Measurements from ENCODE around the gene LRRC66. TPM values are rescaled to one million over a fixed set of nuclear protein-coding genes. Genes with fewer than 3 reads are reported as not detected.

LRRC66 gene
- polyA plus RNA-seq, 1 donor from 2014 or later: 0.45 TPM

DNA sequence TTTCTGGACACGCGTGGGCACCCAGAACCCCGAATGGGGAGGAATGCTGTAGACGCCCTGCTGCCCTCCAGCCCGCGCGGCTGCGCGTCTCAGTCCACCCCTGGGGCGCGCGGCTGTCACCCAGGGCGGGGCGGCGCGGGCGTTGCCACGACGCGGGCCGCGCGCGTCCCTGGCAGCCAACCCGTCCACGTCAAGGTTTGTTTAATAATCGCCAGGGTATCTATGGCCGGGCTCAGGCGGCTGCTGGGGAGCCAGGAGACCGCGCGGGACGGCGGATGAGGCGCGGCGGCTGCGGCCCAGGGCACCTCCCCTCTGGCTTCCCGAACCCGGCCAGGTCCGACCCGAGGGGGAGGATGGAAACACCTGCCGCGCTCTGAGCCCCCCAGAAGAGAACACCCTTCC lies 31.1 kb upstream of the LRRC66 start, which contains the start of gene SPATA18:
Gene SPATA18 (plus strand): TSS at position 92 of the 402 bp plus-strand sequence. CDS start 401 bp downstream, outside the sequence.
- Histone ChIP-seq H3K79me2 (replicated peaks; ENCODE audit: insufficient read depth, low read length) (no peaks in the 10 kb centered on the region), H3K9me2 (ENCODE audit: insufficient read depth, low read length) (no peaks in the 10 kb centered on the region), H2AFZ (ENCODE audit: low read depth, low read length) (no peak within 1 kb of the TSS), H3K36me3 (ENCODE audit: insufficient read depth, low read length) (no peaks in the 10 kb centered on the region), H3K4me3 (ENCODE audit: low read length) (peak within 1 kb of the TSS; percentile 60), H3K9me3 (ENCODE audit: low read length) (peaks cover 11% of the 10 kb centered on the region), H4K20me1 (ENCODE audit: insufficient read depth) (no peaks in the 10 kb centered on the region), H3K27me3 (ENCODE audit: insufficient read depth, low read depth, low read length) (peaks cover 27% of the 10 kb centered on the region), H3K4me2 (ENCODE audit: low read length) (no peak within 1 kb of the TSS), H3K9ac (ENCODE audit: low read length) (no peak within 1 kb of the TSS), H3K27ac (ENCODE audit: low read length) (no peak within 1 kb of the TSS), H3F3A (ENCODE audit: insufficient read depth, low read length, poor library complexity, severe bottlenecking) (no peaks in the 10 kb centered on the region)
- TF ChIP-seq, protein P1, sequence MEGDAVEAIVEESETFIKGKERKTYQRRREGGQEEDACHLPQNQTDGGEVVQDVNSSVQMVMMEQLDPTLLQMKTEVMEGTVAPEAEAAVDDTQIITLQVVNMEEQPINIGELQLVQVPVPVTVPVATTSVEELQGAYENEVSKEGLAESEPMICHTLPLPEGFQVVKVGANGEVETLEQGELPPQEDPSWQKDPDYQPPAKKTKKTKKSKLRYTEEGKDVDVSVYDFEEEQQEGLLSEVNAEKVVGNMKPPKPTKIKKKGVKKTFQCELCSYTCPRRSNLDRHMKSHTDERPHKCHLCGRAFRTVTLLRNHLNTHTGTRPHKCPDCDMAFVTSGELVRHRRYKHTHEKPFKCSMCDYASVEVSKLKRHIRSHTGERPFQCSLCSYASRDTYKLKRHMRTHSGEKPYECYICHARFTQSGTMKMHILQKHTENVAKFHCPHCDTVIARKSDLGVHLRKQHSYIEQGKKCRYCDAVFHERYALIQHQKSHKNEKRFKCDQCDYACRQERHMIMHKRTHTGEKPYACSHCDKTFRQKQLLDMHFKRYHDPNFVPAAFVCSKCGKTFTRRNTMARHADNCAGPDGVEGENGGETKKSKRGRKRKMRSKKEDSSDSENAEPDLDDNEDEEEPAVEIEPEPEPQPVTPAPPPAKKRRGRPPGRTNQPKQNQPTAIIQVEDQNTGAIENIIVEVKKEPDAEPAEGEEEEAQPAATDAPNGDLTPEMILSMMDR (IDR thresholded peaks at IDR 0.05; ENCODE audit: poor library complexity, severe bottlenecking): no peak
- TF ChIP-seq RAD21 (conservative IDR thresholded peaks at IDR 0.05): no peak
- TF ChIP-seq SMC3 (conservative IDR thresholded peaks at IDR 0.05; ENCODE audit: poor library complexity): no peak
- TF ChIP-seq EP300 (conservative IDR thresholded peaks at IDR 0.05; ENCODE audit: poor library complexity, severe bottlenecking): no peak
- TF ChIP-seq MXI1 (conservative IDR thresholded peaks at IDR 0.05; ENCODE audit: poor library complexity, severe bottlenecking): no peak
- TF ChIP-seq, protein P2, sequence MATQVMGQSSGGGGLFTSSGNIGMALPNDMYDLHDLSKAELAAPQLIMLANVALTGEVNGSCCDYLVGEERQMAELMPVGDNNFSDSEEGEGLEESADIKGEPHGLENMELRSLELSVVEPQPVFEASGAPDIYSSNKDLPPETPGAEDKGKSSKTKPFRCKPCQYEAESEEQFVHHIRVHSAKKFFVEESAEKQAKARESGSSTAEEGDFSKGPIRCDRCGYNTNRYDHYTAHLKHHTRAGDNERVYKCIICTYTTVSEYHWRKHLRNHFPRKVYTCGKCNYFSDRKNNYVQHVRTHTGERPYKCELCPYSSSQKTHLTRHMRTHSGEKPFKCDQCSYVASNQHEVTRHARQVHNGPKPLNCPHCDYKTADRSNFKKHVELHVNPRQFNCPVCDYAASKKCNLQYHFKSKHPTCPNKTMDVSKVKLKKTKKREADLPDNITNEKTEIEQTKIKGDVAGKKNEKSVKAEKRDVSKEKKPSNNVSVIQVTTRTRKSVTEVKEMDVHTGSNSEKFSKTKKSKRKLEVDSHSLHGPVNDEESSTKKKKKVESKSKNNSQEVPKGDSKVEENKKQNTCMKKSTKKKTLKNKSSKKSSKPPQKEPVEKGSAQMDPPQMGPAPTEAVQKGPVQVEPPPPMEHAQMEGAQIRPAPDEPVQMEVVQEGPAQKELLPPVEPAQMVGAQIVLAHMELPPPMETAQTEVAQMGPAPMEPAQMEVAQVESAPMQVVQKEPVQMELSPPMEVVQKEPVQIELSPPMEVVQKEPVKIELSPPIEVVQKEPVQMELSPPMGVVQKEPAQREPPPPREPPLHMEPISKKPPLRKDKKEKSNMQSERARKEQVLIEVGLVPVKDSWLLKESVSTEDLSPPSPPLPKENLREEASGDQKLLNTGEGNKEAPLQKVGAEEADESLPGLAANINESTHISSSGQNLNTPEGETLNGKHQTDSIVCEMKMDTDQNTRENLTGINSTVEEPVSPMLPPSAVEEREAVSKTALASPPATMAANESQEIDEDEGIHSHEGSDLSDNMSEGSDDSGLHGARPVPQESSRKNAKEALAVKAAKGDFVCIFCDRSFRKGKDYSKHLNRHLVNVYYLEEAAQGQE (IDR thresholded peaks at IDR 0.05; ENCODE audit: borderline replicate concordance): no peak
- TF ChIP-seq EZH2 (IDR thresholded peaks at IDR 0.05; ENCODE audit: borderline replicate concordance, insufficient read depth, low read length, poor library complexity, severe bottlenecking): no peak
- no peak for TF ChIP-seq POLR2AphosphoS5 (IDR thresholded peaks at IDR 0.05)
- no peak for TF ChIP-seq TAF1 (IDR thresholded peaks at IDR 0.05; ENCODE audit: low read depth)

DNA sequence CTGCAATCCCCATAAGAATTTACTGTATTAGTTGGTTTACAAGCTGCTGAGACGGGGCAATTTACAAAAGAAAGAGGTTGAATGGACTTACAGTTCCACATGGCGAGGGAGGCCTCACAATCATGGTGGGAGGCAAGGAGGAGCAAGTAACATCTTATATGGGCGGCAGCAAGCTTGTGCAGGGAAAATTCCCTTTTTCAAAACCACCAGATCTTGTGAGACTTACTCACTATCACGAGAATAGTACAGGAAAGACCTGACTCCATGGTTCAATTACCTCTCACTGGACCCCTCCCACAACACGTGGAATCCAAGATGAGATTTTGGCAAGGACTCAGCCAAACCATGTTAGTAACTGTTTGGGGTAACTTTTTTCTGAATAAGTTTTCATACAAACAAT lies 29.1 kb upstream of the LRRC66 start:
- Histone ChIP-seq H3K9me3 (ENCODE audit: low read length) (peaks cover 11% of the 10 kb centered on the region), H3K79me2 (replicated peaks; ENCODE audit: insufficient read depth, low read length) (no peaks in the 10 kb centered on the region), H4K20me1 (ENCODE audit: insufficient read depth) (no peaks in the 10 kb centered on the region), H2AFZ (ENCODE audit: low read depth, low read length) (no peak overlapping the region), H3K27ac (ENCODE audit: low read length) (no peak overlapping the region), H3K9me2 (ENCODE audit: insufficient read depth, low read length) (no peaks in the 10 kb centered on the region), H3K27me3 (ENCODE audit: insufficient read depth, low read depth, low read length) (peaks cover 27% of the 10 kb centered on the region), H3F3A (ENCODE audit: insufficient read depth, low read length, poor library complexity, severe bottlenecking) (no peaks in the 10 kb centered on the region), H3K4me2 (ENCODE audit: low read length) (no peak overlapping the region), H3K36me3 (ENCODE audit: insufficient read depth, low read length) (no peaks in the 10 kb centered on the region), H3K9ac (ENCODE audit: low read length) (no peak overlapping the region), H3K4me3 (ENCODE audit: low read length) (no peak overlapping the region)
- TF ChIP-seq EZH2 (IDR thresholded peaks at IDR 0.05; ENCODE audit: borderline replicate concordance, insufficient read depth, low read length, poor library complexity, severe bottlenecking) (no peak), POLR2AphosphoS5 (IDR thresholded peaks at IDR 0.05) (no peak), MXI1 (conservative IDR thresholded peaks at IDR 0.05; ENCODE audit: poor library complexity, severe bottlenecking) (no peak), SMC3 (conservative IDR thresholded peaks at IDR 0.05; ENCODE audit: poor library complexity) (no peak), EP300 (conservative IDR thresholded peaks at IDR 0.05; ENCODE audit: poor library complexity, severe bottlenecking) (no peak)
- TF ChIP-seq, protein P2 (IDR thresholded peaks at IDR 0.05; ENCODE audit: borderline replicate concordance): no peak
- TF ChIP-seq, protein P1 (IDR thresholded peaks at IDR 0.05; ENCODE audit: poor library complexity, severe bottlenecking): no peak
